HUES6 (cell line): Measurements from ENCODE around the gene FSTL1.

Experiments
- H3K27ac ChIP-seq: 2 replicates; pipeline ENCODE4 v1.7.0; 2013; ENCODE audit warnings: low read depth, mild to moderate bottlenecking, low read length, inconsistent platforms
- H3K27me3 ChIP-seq: 2 replicates; pipeline ENCODE4 v1.6.1; 2013; ENCODE audit warnings: low read length; ENCODE audit not compliant: control insufficient read depth, insufficient read depth
- H3K36me3 ChIP-seq: 2 replicates; pipeline ENCODE4 v1.6.1; 2013; ENCODE audit warnings: low read length; ENCODE audit not compliant: control insufficient read depth, insufficient read depth
- H3K4me1 ChIP-seq: 2 replicates; pipeline ENCODE4 v1.6.1; 2013; ENCODE audit warnings: low read length; ENCODE audit not compliant: control insufficient read depth, insufficient read depth
- H3K4me3 ChIP-seq: 2 replicates; pipeline ENCODE4 v1.5.1; 2013; ENCODE audit warnings: low read depth, low read length
- H3K9ac ChIP-seq: one replicate; pipeline ENCODE4 v1.6.1; 2013; ENCODE audit warnings: mild to moderate bottlenecking, low read length
- H3K9me3 ChIP-seq: 2 replicates; pipeline ENCODE4 v1.6.1; 2013; ENCODE audit warnings: low read depth, low read length; ENCODE audit not compliant: control insufficient read depth, insufficient read depth

Gene FSTL1

DNA sequence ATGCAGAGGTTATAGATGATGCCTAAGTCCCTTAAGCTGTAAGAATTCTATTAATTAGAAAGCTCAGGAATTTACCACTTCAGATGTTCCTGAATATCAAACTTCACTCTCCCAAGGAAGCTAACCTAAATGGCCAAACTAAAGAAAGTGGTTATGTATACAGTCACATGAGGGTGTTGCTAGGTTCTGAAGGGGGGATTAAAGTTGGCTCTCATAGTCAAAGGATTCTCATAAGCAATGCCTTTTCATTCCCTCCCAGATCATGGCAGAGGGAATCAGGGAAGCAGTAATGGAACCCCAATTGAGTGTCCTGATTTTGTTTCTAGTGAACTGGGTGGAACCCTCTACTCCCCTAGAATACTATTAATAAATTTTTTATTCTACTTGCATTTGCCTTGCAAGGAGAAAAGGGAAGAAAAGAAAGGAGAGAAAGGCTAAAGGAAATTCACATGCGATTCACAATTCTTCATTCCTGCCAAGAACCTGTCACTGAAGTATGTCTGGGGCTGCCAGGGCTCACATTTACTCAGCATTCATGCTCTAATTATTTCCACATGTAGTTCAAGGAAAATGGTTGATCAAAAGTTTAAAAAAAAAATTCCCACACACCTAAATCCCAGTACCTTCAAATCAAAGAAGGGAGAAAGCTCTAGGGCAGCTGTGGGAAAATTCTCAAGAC is 25.1 kb downstream of the FSTL1 start:
- H3K27me3 ChIP-seq, result no peaks in the 10 kb centered on the region
- peaks cover 8% of the 10 kb centered on the region; the same call in 1 of the 2 replicates for H3K4me1 ChIP-seq
- no peak overlapping the region for H3K27ac ChIP-seq
- no peak overlapping the region for H3K4me3 ChIP-seq
- H3K9ac ChIP-seq, result no peak overlapping the region
- H3K9me3 ChIP-seq, result no peaks in the 10 kb centered on the region
- H3K36me3 ChIP-seq, result peaks cover 34% of the 10 kb centered on the region

DNA sequence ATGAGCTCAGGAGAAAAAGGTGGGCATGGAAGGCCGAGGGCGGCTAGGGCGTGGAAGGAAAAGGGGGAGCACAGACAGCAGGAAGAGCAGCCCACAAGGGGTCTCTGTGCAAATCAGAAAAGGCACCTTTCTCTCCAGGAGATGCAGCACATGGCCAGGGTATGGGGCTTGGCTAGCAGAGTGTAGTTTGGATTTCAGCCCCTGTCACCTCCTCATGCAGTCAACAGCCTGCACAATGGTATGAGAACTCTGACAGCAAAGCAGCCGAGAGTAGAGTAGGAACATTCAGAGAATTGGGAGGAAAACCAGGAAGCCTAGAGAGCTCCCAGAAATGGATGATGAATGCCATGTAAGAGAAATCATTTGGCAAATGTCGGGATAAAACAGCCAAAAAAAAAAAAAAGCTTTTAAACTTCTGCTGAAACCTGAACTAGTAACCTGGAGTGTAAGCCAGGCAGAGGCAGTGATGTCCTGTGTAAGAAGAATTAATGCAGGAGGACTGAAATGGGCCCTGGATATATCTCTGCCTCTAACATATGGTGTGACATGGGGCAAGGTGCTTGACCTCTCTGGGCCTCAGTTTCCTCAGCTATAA is 25.7 kb downstream of the FSTL1 start:
- H3K27ac ChIP-seq, result no peak overlapping the region
- peaks cover 28% of the 10 kb centered on the region for H3K36me3 ChIP-seq
- no peak overlapping the region for H3K9ac ChIP-seq
- no peaks in the 10 kb centered on the region for H3K27me3 ChIP-seq
- no peak overlapping the region for H3K4me3 ChIP-seq
- no peaks in the 10 kb centered on the region for H3K9me3 ChIP-seq
- peaks cover 8% of the 10 kb centered on the region; the same call in 1 of the 2 replicates for H3K4me1 ChIP-seq

DNA sequence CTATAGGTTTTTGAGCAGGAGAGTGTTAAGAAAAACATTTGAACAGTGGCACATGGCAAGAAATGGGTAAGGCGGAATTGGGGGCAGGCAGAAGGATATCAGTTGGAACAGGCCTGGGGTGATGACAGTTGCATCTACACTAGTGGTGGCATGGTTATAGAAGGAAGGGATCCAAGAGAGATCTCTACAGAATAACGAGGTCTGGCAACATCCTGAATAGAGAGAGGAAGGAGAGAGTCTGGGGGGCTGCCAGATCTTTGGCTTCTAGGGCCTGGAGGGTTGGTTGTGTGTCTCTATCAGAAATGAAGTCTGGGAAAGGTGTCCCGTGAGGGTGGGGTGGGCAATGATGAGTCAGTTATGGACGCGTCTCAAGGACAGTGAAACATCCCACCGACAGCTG is 26.3 kb downstream of the FSTL1 start:
- H3K9me3 ChIP-seq, result no peaks in the 10 kb centered on the region
- H3K27ac ChIP-seq, result no peak overlapping the region
- H3K4me1 ChIP-seq, result peaks cover 5% of the 10 kb centered on the region; the same call in 1 of the 2 replicates
- no peak overlapping the region for H3K4me3 ChIP-seq
- H3K27me3 ChIP-seq, result no peaks in the 10 kb centered on the region
- no peak overlapping the region for H3K9ac ChIP-seq
- H3K36me3 ChIP-seq, result peaks cover 24% of the 10 kb centered on the region

DNA sequence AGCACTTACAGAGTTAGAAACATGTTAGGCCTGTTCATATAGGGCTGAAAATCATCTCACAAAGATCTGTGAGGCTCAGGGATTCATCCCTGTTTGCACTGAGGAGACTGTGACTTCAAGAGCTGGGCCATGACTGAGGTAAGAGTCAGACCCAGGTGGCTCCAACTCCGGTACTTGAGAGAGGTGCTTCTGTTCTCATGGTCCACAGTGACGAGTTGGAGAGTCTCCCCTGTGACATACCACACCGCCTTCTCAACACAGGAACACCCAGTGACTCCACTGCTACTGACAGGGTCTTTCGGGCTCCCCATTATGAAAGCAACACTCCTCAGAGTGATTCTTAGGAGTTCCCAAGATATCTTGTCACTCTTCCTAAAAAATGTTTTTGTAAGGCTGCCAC is 27.4 kb downstream of the FSTL1 start:
- Histone ChIP-seq H3K9ac (no peak overlapping the region), H3K27me3 (no peaks in the 10 kb centered on the region), H3K4me3 (no peak overlapping the region), H3K27ac (no peak overlapping the region), H3K36me3 (peaks cover 15% of the 10 kb centered on the region), H3K4me1 (peaks cover 8% of the 10 kb centered on the region; the same call in 1 of the 2 replicates), H3K9me3 (no peaks in the 10 kb centered on the region)

DNA sequence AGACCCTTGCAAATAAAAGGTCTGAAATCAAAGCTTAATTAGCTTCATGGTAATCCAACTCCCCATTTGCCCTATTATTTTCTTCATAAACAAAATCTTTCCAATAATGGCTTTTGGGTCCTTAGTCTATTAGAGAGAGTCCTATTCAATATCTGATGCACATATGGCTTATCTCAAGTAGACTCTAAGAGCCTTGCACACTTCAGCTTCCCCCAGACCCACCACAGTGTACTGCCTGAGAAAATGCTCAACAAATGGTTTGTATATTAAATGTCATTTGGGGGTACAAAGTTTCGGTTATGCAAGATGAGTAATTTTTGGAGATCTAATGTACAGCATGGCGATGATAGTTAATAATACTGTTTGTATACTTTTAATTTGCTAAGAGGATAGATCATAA is 28.9 kb downstream of the FSTL1 start:
- H3K4me1 ChIP-seq, result peaks cover 16% of the 10 kb centered on the region
- H3K36me3 ChIP-seq, result peaks cover 8% of the 10 kb centered on the region
- H3K9me3 ChIP-seq, result no peaks in the 10 kb centered on the region
- no peak overlapping the region for H3K4me3 ChIP-seq
- H3K27me3 ChIP-seq, result no peaks in the 10 kb centered on the region
- H3K27ac ChIP-seq, result no peak overlapping the region
- no peak overlapping the region for H3K9ac ChIP-seq

DNA sequence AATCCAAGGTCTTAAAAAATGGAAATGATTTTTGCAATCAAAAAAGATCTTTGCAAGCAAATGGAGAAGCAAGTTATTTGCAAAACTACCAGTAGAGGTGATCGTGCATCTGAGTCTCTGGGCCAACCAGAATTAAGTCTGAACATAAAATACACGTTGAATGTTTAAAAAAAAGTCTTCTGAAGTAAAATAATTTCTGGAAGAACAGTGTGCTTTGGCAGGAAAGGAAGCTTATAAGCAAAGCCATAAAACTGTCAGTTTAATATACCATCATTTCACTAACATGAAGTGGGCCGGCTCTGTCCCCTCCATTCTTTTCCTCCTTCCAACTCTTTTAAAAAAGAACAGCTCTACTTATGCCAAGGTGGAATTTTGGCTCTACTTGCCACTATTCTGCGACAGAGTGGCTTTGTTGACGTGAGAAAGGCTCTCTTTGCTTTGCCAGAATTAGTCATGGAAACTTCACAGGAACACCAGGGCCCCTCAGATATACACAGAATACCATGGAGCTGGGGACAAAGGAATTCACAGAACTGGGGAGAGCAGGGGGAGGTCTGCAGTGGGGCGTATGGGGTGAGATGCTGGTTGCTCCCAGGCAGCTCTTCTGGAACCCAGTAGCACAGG is 29.8 kb downstream of the FSTL1 start:
- no peak overlapping the region for H3K4me3 ChIP-seq
- no peak overlapping the region for H3K9ac ChIP-seq
- H3K9me3 ChIP-seq, result no peaks in the 10 kb centered on the region
- H3K27ac ChIP-seq, result no peak overlapping the region
- H3K27me3 ChIP-seq, result no peaks in the 10 kb centered on the region
- peaks cover 15% of the 10 kb centered on the region for H3K36me3 ChIP-seq
- peaks cover 20% of the 10 kb centered on the region for H3K4me1 ChIP-seq

DNA sequence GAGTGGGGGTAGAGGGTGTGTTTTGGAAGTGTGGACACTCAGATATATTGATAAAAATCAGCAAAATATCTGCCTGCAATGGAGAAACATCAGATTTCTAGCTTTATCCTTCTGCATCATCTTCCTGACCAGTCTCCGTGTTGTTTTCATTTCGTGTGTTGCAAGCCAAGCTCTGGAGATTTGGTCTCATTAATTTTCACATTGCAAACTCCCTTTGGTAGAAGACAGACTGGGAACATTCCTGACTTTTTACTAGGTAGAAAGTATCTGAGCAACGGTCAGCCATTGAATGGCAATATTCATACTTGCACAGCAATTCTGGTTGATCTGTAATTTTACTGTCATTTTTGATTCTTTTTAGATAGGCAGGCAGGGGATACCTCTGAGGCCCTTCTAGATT is 30.4 kb downstream of the FSTL1 start:
- Histone ChIP-seq H3K9ac (no peak overlapping the region), H3K27ac (no peak overlapping the region), H3K36me3 (peaks cover 20% of the 10 kb centered on the region)

DNA sequence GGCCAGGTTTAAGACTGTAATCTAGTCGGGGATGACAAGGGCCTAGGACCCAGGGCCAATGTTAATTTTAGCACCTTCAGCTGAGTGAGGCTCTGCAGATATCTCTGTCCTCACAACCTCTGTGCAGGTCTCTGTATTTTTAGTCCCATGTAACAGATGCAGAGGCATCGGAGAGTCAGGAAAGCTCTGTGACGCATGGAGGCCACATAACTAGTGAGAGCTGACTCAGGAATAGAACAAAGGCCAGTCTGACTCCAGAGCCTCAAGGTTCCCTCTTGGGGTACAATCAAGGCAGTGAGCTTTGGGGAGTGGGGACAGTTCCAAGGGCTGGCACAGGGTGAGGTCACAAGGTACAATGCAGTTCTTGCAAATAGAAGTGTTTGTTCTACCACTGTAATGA is 31.0 kb downstream of the FSTL1 start:
- H3K36me3 ChIP-seq, result peaks cover 24% of the 10 kb centered on the region
- no peak overlapping the region for H3K4me3 ChIP-seq
- no peaks in the 10 kb centered on the region for H3K27me3 ChIP-seq
- H3K9ac ChIP-seq, result no peak overlapping the region
- H3K4me1 ChIP-seq, result peaks cover 20% of the 10 kb centered on the region
- no peak overlapping the region for H3K27ac ChIP-seq
- no peaks in the 10 kb centered on the region for H3K9me3 ChIP-seq

More for the DNA sequence above, 30.4 kb downstream of the FSTL1 start:
- Histone ChIP-seq H3K4me3 (no peak overlapping the region), H3K27me3 (no peaks in the 10 kb centered on the region), H3K4me1 (peaks cover 20% of the 10 kb centered on the region), H3K9me3 (no peaks in the 10 kb centered on the region)

DNA sequence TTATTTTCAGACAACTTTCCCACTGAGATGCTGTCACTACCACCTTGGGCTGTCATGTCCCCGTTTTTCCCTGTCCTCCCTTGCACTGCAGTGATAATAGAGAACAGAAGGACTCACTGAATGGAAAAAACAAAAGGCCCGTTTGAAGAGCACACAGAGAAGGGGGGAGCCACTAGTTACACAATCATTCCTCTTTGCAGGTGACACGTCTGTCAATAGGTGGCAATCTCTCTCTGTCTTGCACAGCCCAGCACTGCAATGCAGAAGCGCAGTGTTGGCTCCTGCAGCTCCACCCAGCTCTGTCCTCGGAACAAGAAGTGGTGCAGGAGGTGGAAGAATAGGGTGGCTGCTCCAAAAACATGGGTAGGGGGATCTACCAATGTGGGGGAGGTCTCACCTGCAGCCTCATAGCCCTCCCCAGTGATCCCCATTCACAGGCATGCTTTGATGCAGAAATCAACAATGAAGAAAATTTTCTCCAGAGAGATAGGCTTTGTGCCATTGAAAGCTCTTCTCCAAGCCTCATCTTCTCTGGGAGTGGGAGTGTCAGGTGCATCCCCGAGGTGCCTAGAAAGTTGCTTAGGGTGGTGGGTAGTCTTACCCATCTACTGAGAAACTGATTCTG is 31.8 kb downstream of the FSTL1 start:
- Histone ChIP-seq H3K27ac (no peak overlapping the region), H3K4me3 (no peak overlapping the region), H3K27me3 (no peaks in the 10 kb centered on the region), H3K9ac (no peak overlapping the region), H3K36me3 (peaks cover 24% of the 10 kb centered on the region), H3K9me3 (no peaks in the 10 kb centered on the region), H3K4me1 (peaks cover 20% of the 10 kb centered on the region)

DNA sequence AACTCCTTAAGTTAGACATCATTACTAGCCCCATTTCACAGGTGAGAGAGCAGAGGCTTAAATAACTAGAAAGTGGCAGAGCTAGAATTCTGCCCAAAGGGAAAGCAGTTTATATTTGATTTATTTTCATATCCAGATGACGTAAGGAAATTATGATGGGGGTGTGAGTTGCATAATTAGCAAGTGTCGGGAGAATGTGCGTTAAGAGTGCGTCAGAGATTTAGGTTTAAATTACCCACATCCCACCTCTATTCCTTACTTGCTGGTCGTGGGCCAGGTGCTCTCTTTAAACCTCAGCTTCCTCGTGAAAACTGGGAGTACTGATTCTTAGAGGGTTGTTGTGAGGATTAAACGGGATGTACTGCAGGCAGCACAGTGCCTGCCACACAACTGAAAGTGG is 32.3 kb downstream of the FSTL1 start:
- H3K9ac ChIP-seq, result no peak overlapping the region
- no peaks in the 10 kb centered on the region for H3K27me3 ChIP-seq
- no peak overlapping the region for H3K27ac ChIP-seq
- H3K9me3 ChIP-seq, result no peaks in the 10 kb centered on the region
- H3K4me1 ChIP-seq, result peaks cover 20% of the 10 kb centered on the region
- no peak overlapping the region for H3K4me3 ChIP-seq
- peaks cover 23% of the 10 kb centered on the region for H3K36me3 ChIP-seq
